ENCODE results near the gene FHOD3.

FHOD3 gene

DNA sequence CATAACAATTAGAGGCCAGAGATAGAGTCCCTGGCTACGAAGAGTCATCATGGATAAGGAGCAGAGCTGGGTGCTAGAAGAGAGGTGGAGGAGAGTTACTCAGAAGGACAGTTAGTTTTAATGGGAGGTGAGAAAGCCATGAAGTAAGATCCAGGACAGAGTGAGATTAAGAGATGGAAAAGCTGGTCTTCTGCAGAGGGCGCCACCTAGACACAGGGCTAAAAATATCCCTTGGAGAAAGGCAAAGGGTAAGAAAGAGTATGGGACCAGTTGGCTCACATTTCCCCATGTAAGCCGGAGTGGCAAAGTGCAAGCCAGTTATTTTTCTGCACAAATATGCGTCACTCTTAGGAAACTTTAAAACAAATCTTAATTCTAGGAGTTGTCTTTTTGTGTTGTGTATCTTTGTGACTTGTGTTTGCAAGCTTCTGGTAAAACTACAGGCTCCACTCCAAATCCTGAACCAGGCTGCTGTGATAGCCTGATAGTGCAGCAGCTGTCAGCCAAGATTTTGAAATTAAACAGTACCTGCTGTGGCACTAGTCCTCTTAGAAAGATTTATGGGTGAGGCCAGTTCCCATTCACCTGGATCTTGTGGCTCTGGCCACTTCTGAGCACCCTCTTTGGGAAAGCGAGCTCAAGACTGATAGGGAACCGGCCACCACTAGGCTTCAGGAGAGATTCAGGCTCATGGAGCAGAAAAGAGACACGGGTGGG lies 327.1 kb downstream of the FHOD3 start:
- H3K9me3 ChIP-seq (ENCODE audit: control insufficient read depth, insufficient read depth, low read depth, low read length) = no peaks in the 10 kb centered on the region
- H3K4me3 ChIP-seq (ENCODE audit: low read depth, low read length) = no peak overlapping the region
- POLR2A ChIA-PET = no interaction called here
- peaks cover 0 to 3% of the 10 kb centered on the region in 2 experiments; a peak in 1 of 3 replicates for H3K36me3 ChIP-seq (ENCODE audit: control insufficient read depth in 2 of 2, insufficient read depth in 1 of 2, low read length in 2 of 2)
- TF ChIP-seq ZNF157 (tag by site-specific recombination; IDR thresholded peaks at IDR 0.05) (no peak), SCRT2 (tag by site-specific recombination; IDR thresholded peaks at IDR 0.05) (no peak), GLI4 (tag by site-specific recombination; IDR thresholded peaks at IDR 0.05) (no peak), ZNF37A (tag by site-specific recombination; IDR thresholded peaks at IDR 0.05) (no peak), BCL11B (tag by site-specific recombination; IDR thresholded peaks at IDR 0.05; ENCODE audit: low read depth) (no peak), ZNF354C (tag by site-specific recombination; IDR thresholded peaks at IDR 0.05; ENCODE audit: borderline replicate concordance, low read depth) (no peak), MZF1 (tag by site-specific recombination; IDR thresholded peaks at IDR 0.05; ENCODE audit: borderline replicate concordance) (no peak), ZNF10 (tag by site-specific recombination; IDR thresholded peaks at IDR 0.05) (no peak), ZNF555 (tag by site-specific recombination; conservative IDR thresholded peaks at IDR 0.05) (no peak), ZNF623 (tag by site-specific recombination; IDR thresholded peaks at IDR 0.05) (no peak), ZBTB1 (tag by site-specific recombination; IDR thresholded peaks at IDR 0.05) (no peak), ZNF175 (tag by site-specific recombination; IDR thresholded peaks at IDR 0.05) (no peak), ZNF112 (tag by site-specific recombination; IDR thresholded peaks at IDR 0.05) (no peak), ZNF239 (tag by site-specific recombination; IDR thresholded peaks at IDR 0.05) (no peak)
- TF ChIP-seq, protein P1, sequence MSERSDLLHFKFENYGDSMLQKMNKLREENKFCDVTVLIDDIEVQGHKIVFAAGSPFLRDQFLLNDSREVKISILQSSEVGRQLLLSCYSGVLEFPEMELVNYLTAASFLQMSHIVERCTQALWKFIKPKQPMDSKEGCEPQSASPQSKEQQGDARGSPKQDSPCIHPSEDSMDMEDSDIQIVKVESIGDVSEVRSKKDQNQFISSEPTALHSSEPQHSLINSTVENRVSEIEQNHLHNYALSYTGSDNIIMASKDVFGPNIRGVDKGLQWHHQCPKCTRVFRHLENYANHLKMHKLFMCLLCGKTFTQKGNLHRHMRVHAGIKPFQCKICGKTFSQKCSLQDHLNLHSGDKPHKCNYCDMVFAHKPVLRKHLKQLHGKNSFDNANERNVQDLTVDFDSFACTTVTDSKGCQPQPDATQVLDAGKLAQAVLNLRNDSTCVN (tag by site-specific recombination; optimal IDR thresholded peaks at IDR 0.05) = no peak
- TF ChIP-seq, protein P2, sequence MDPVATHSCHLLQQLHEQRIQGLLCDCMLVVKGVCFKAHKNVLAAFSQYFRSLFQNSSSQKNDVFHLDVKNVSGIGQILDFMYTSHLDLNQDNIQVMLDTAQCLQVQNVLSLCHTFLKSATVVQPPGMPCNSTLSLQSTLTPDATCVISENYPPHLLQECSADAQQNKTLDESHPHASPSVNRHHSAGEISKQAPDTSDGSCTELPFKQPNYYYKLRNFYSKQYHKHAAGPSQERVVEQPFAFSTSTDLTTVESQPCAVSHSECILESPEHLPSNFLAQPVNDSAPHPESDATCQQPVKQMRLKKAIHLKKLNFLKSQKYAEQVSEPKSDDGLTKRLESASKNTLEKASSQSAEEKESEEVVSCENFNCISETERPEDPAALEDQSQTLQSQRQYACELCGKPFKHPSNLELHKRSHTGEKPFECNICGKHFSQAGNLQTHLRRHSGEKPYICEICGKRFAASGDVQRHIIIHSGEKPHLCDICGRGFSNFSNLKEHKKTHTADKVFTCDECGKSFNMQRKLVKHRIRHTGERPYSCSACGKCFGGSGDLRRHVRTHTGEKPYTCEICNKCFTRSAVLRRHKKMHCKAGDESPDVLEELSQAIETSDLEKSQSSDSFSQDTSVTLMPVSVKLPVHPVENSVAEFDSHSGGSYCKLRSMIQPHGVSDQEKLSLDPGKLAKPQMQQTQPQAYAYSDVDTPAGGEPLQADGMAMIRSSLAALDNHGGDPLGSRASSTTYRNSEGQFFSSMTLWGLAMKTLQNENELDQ (tag by site-specific recombination; IDR thresholded peaks at IDR 0.05; ENCODE audit: low read depth) = no peak
- TF ChIP-seq, protein P3, sequence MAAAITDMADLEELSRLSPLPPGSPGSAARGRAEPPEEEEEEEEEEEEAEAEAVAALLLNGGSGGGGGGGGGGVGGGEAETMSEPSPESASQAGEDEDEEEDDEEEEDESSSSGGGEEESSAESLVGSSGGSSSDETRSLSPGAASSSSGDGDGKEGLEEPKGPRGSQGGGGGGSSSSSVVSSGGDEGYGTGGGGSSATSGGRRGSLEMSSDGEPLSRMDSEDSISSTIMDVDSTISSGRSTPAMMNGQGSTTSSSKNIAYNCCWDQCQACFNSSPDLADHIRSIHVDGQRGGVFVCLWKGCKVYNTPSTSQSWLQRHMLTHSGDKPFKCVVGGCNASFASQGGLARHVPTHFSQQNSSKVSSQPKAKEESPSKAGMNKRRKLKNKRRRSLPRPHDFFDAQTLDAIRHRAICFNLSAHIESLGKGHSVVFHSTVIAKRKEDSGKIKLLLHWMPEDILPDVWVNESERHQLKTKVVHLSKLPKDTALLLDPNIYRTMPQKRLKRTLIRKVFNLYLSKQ (tag by site-specific recombination; IDR thresholded peaks at IDR 0.05; ENCODE audit: borderline replicate concordance) = no peak
- TF ChIP-seq, protein P4, sequence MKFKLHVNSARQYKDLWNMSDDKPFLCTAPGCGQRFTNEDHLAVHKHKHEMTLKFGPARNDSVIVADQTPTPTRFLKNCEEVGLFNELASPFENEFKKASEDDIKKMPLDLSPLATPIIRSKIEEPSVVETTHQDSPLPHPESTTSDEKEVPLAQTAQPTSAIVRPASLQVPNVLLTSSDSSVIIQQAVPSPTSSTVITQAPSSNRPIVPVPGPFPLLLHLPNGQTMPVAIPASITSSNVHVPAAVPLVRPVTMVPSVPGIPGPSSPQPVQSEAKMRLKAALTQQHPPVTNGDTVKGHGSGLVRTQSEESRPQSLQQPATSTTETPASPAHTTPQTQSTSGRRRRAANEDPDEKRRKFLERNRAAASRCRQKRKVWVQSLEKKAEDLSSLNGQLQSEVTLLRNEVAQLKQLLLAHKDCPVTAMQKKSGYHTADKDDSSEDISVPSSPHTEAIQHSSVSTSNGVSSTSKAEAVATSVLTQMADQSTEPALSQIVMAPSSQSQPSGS (tag by site-specific recombination; IDR thresholded peaks at IDR 0.05; ENCODE audit: low read depth) = no peak
- TF ChIP-seq, protein P5, sequence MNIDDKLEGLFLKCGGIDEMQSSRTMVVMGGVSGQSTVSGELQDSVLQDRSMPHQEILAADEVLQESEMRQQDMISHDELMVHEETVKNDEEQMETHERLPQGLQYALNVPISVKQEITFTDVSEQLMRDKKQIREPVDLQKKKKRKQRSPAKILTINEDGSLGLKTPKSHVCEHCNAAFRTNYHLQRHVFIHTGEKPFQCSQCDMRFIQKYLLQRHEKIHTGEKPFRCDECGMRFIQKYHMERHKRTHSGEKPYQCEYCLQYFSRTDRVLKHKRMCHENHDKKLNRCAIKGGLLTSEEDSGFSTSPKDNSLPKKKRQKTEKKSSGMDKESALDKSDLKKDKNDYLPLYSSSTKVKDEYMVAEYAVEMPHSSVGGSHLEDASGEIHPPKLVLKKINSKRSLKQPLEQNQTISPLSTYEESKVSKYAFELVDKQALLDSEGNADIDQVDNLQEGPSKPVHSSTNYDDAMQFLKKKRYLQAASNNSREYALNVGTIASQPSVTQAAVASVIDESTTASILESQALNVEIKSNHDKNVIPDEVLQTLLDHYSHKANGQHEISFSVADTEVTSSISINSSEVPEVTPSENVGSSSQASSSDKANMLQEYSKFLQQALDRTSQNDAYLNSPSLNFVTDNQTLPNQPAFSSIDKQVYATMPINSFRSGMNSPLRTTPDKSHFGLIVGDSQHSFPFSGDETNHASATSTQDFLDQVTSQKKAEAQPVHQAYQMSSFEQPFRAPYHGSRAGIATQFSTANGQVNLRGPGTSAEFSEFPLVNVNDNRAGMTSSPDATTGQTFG (tag by site-specific recombination; IDR thresholded peaks at IDR 0.05; ENCODE audit: borderline replicate concordance) = no peak
- no peaks in the 10 kb centered on the region for H3K4me1 ChIP-seq (ENCODE audit: control insufficient read depth, insufficient read depth, low read length)
- CTCF ChIA-PET = interaction anchor here (0.7 to 1.6 kb wide), 3 partner anchors 20 to 195 kb away, joined by 3 to 4 read pairs (median 3); no protein-coding TSS in a partner anchor
- H3K27ac ChIP-seq (ENCODE audit: extremely low read depth, low read depth, low read length) = no peak overlapping the region
